NCI-H2029 treated with DMSO at 0.1 percent for 48 hours (cell line): ENCODE results near the gene LDAH.

Source experiments
- DNase-seq: peaks from one replicate; lab custom pipeline; 2025; lab: John Stamatoyannopoulos, UW

LDAH gene

GRCh38 chr2:20652141-20652540 is 170.8 kb downstream of the LDAH start:
- no peak for DNase-seq

GRCh38 chr2:20651731-20652099 is 171.2 kb downstream of the LDAH start:
- DNase-seq, result no peak

GRCh38 chr2:20650877-20651730 is 171.8 kb downstream of the LDAH start, which contains the start of gene HS1BP3:
Gene HS1BP3 (minus strand): TSS chr2:20651098. CDS start chr2:20651063, 35 bp downstream.
- peak; percentile 32 for DNase-seq

GRCh38 chr2:20650393-20650876 is 172.5 kb downstream of the LDAH start:
- DNase-seq, result no peak

- no peak for DNase-seq
These were observed 172.9 kb downstream of the LDAH start for GRCh38 chr2:20649976-20650375.

- no peak for DNase-seq
These were observed 173.3 kb downstream of the LDAH start for GRCh38 chr2:20649576-20649975.

- no peak for DNase-seq
These were observed 174.1 kb downstream of the LDAH start for GRCh38 chr2:20648831-20649230.

GRCh38 chr2:20648206-20648605 is 174.7 kb downstream of the LDAH start:
- DNase-seq, result no peak

GRCh38 chr2:20647738-20648137 is 175.2 kb downstream of the LDAH start:
- DNase-seq, result no peak

GRCh38 chr2:20647211-20647610 is 175.7 kb downstream of the LDAH start:
- no peak for DNase-seq

GRCh38 chr2:20646446-20646845 is 176.5 kb downstream of the LDAH start:
- DNase-seq, result no peak

- no peak for DNase-seq
These were observed 177.1 kb downstream of the LDAH start for GRCh38 chr2:20645761-20646160.

- no peak for DNase-seq
These were observed 177.6 kb downstream of the LDAH start for GRCh38 chr2:20645301-20645701.

- DNase-seq, result no peak
These were observed 179.1 kb downstream of the LDAH start for GRCh38 chr2:20643826-20644225.

- DNase-seq, result no peak
These were observed 179.8 kb downstream of the LDAH start for GRCh38 chr2:20643060-20643459.

GRCh38 chr2:20642055-20642971 is 180.6 kb downstream of the LDAH start:
- peak; percentile 4 for DNase-seq

- no peak for DNase-seq
These were observed 181.5 kb downstream of the LDAH start for GRCh38 chr2:20641123-20641985.

GRCh38 chr2:20640411-20641122 is 182.3 kb downstream of the LDAH start:
- DNase-seq, result no peak

- DNase-seq, result no peak
These were observed 184.1 kb downstream of the LDAH start for GRCh38 chr2:20638646-20639430.

- DNase-seq, result no peak
These were observed 184.9 kb downstream of the LDAH start for GRCh38 chr2:20638014-20638413.
